Stimulated activated CD8-positive, alpha-beta memory T cell treated with anti-CD3 and anti-CD28 coated beads, Interleukin-2, amount 100 ng/mL, for 1 hour (primary cell): ENCODE measurements around the gene BOD1.
A peak's percentile ranks its signal among the peaks of the same experiment; 100 is the strongest.
"Not testable (repeated sequence)": the region's sequence is repeated elsewhere in the genome, so short reads cannot be mapped to it uniquely, and the experiment has no call there.

Experiments used
- DNase-seq, 2 donors: peaks; one replicate each; pipeline ENCODE4 v3.0.0-alpha.2; 2020; ENCODE audit warnings: low read depth in 2 of 2

BOD1 gene

DNA sequence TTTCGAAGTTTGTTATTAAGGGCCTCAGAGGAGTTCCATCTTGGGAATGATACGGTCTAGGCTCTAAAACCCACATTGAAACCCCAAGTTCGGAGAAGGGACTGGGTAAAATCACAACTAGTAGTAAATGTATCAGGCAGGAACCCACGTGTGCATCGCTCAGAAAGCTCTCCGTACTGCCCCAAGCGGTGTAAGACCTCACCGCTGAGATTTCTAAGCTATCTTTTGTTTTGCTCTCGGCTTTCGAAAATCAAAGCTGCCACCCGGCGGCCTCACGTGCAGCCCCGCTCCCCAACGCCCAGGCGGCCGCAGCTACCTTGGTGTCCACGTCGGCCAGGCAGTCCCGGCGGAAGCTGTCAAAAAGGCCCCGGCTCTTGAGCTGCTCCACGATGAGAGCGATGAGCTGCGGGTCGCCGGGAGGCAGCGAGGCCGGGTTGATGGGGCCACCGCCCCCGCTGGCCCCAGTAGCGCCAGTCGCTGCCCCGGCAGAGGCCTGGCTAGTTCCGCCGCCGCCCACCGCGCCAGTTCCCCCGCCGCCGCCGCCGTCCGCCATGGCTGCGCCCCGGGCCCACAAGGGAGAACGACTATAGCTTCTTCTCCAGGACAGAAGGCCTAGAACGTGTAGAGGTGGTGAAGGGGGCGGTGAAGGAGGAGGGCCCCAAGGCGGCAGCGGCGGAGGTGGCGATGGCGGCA lies 420 bp downstream of the BOD1 start:
- DNase-seq = peak; percentile 39 to 41

DNA sequence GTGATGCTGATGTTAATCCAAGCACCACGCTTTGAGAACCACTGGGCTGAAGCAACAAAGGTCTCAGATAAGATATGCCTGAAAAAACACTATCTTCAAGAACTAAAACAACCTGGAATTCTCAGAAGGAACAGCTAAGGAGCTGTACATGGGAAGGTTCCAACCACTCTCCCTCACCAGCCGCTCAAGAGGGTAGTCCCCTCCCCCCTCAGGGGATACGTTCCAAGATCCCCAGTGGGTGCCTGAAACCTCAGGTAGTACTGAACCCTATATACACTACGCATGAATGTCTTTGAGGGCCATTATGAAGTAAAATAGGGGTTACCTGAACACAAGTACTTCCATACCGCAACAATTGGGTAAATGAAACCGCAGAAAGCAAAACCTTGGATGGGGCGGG lies 1.9 kb downstream of the BOD1 start:
- no peak for DNase-seq

GRCh38 chr5:173613433-173614159 lies 2.9 kb downstream of the BOD1 start:
- DNase-seq = no peak

GRCh38 chr5:173612948-173613347 lies 3.5 kb downstream of the BOD1 start:
- DNase-seq = no peak

- no peak for DNase-seq
Measured at GRCh38 chr5:173611706-173612105, 4.7 kb downstream of the BOD1 start.

- DNase-seq = no peak
Measured at GRCh38 chr5:173604141-173604540, 12.3 kb downstream of the BOD1 start.

GRCh38 chr5:173602423-173602822 lies 14.0 kb downstream of the BOD1 start:
- no peak for DNase-seq

GRCh38 chr5:173598686-173599085 lies 17.8 kb downstream of the BOD1 start:
- DNase-seq = no peak

DNA sequence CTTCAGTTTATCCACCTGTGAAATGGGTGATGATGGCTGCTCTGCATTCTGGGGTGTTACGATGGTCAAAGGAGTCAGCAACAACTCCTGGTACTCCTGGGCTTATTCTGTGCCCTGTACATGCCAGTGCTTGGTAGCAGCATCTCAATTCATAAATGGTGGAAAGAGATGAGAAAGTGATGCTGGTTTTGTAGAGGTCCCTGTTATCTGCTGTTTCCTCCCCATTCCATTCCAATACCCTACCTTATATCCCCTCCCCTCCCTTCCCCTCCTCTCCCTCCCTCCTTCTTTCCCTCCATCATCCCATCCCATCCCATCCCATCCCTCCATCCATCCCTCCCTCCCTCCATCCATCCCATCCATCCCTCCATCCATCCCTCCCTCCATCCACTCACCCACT lies 19.1 kb downstream of the BOD1 start:
- no peak for DNase-seq

DNA sequence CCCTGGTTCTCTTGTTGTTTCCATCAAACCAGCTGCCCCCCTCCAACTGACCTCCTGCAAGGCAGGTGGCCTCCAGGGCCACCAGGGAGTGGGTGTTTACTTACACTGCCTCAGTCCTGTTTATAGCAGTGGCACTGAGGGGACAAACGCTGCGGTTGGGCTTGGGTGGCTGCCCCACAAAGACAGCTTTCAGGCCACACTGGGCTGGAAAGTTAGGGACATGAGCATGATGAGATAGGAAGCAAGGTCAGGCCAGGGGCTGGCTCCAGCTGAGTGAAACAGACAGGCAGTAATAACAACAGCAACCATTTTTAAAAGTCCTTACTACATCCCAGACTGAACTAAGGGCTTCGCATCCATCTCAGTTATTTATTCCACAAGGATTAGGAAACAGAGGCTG lies 20.6 kb downstream of the BOD1 start:
- DNase-seq = no peak

DNA sequence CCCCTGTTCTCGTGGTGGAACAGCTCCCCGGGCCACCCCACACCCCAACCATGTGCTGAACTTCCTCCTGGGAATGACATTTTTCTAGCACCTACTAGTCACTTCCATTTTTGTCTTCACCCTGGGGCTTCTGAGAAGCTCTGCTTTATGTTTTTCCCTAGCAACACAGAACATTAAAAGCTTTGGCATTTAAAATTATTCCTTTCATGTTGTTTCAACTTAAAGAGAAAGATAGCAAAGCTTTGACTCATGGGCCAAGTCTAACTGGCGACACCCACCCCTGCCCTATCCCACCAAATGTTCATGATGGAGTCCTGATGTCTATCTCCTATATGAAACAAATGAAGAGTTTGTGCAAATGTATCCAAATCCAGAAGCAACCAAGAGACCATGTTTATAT lies 22.4 kb downstream of the BOD1 start:
- no peak for DNase-seq

- no peak for DNase-seq
Measured at GRCh38 chr5:173592050-173592669, 24.3 kb downstream of the BOD1 start.

DNA sequence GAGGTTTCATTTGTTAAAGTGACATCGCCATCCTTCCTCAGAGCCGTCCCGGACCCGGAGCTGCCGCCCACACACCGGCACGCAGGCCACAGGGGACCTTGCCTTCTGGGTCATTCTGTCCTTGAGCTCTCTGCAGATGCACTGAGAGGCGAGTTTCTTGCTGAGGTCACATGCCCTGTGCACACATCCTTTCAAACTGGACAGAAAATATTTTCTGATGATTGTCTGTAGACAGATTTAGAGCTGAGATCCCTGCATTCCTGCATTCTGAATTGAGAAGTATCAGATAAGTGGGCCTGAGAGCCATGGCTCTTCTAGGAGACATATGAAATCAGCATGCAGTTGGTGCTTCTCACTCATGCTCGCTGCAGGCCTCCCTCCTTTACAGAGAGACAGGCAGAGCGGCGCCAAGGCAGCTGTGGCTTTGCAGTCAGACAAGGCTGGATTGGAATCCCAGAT lies 25.4 kb downstream of the BOD1 start:
- no peak for DNase-seq

GRCh38 chr5:173590436-173591055 lies 25.9 kb downstream of the BOD1 start:
- DNase-seq = no peak

GRCh38 chr5:173586133-173586532 lies 30.3 kb downstream of the BOD1 start:
- DNase-seq = not testable (repeated sequence)

DNA sequence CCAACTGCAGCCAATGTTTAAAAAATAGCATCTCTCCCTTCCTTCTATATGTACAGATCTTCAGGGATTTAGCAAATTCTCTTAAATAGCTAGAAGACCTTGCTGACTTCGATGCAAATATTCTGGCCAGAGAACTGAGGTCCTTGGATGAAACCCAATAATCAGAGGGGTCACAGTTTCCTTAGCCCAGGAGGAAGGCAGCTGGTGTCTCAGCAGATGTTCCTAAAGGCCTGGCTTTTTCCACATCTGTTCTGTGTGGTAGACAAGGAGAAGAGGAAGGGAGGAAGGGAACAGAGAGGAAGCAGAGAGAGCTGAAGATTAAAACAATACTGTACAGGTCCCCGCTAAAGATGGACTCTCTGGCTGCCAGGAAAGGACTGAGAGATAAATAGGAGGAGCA lies 33.1 kb downstream of the BOD1 start:
- no peak for DNase-seq

GRCh38 chr5:173582216-173583111 lies 34.0 kb downstream of the BOD1 start:
- no peak for DNase-seq

DNA sequence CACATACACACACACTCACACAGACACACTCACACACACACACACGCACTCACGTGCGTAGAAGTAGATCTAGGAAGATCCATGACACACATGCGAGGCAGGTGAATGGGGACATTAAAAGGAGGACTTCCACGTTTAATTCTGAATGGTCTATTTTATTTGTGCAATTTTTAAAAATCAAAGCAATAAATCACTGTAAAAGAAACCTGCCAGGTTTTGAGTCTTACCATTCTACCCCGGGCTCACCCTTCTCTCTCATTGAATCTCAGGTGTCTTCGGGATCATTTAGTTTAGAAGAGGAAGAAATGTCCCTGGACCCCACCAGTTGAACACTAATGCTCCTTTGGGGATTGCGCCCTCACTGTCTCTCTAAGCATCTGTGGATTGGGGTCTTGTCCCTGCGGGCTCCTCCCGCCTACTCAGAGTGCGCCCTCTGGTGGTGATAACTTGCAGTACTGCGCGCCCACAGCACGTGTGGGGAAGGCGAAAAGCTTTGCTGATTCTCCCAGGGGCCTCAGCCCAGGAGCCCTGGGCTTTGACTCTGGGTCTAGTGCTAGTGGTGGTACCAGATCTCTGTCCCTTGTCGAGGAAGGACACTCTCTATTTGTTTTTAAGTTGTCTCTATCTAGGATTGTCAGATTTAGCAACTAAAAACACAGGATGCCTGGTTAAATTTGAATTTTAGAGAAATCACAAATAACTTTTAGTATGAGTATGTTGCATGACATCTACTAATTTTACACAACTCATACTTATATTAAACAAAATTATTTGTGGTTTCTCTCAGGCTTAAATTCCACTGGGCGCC lies 34.8 kb downstream of the BOD1 start:
- peak in 1 of 2 donors; percentile 4 for DNase-seq

DNA sequence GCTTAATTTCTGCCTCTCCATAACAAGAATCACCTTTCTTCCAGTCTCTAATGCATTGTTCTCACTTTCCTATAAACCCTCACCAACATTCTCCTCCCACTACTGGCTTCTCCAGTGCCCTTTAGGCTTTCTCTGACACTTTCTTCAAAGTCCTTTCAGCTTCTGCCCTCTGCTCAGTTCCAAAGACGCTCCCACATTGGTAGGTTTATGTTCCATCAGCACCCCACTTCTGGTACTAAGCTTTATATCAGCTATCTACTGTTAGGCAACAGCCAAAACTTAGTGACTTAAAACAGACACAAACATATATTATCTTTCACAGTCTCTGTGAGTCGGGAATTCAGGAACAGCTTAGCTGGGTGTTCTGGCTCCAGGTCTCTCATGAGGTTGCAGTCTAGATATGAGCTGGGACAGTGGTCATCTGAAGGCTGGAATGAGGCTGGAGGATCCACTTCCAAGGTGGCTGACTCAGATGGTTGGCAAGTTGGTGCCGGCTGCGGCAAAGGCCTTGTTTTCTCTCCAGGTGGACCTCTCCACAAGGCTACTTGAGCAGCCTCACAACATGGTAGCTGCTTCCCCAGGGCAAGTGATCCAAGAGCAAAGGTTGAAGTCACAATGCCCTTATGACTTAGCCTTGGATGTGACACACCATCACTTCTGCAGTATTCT lies 37.4 kb downstream of the BOD1 start:
- no peak for DNase-seq

DNA sequence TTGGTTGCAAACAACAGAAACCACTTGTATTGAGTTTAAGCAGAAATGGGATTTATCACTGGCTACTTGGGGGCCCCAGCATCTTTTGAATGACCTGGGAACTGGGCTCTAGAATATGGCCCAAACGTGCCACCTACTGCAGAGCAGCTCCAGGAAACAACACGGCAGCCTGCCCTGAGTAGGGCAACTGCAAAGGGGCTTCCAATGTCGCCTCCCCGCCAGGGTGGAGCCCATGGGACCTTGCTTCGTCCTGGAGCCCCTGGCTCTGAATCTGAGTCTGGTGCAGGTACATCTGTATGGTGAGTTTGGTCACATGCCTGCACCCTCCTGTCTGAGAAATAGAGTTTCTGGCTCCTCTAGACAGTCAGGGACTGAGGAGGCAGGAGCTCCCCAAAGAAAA lies 38.6 kb downstream of the BOD1 start:
- DNase-seq = no peak
